NCI-H2171 treated with DMSO at 0.1 percent for 48 hours (cell line): ENCODE results near the gene PFN1.
"Not testable (repeated sequence)": the region's sequence is repeated elsewhere in the genome, so short reads cannot be mapped to it uniquely, and the experiment has no call there.

Source experiments
- DNase-seq: peaks from one replicate; lab custom pipeline; 2025; lab: John Stamatoyannopoulos, UW

Gene PFN1

GRCh38 chr17:4921320-4921719 is 27.0 kb downstream of the PFN1 start:
- DNase-seq: no peak

GRCh38 chr17:4920351-4921048 is 27.8 kb downstream of the PFN1 start:
- no peak for DNase-seq

DNA sequence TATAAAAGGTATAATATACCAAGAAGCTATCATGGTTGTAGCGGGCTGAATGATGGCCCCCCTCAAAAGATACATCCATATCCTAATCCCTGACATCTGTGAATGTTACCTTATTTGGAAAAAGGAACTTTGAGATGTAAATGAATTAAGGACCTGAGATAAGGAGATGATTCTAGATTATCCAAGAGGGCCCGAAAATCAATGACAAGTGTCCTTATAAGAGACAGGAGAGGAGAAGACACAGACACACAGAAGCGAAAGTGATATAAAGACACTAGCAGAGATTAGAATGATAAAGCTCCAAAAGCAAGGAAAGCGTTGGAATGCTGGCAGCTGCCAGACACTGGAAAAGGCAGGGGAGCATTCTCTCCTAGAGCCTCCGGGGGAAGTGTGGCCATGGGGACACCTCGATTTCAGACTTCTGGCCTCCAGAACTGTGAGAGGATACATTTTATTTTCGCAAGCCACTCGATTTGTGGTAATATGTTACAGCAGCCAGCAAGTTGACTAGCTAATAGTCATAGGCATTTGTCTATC is 28.8 kb downstream of the PFN1 start:
- DNase-seq: no peak

GRCh38 chr17:4914551-4914950 is 33.8 kb downstream of the PFN1 start:
- DNase-seq: not testable (repeated sequence)

GRCh38 chr17:4913994-4914393 is 34.3 kb downstream of the PFN1 start:
- no peak for DNase-seq

DNA sequence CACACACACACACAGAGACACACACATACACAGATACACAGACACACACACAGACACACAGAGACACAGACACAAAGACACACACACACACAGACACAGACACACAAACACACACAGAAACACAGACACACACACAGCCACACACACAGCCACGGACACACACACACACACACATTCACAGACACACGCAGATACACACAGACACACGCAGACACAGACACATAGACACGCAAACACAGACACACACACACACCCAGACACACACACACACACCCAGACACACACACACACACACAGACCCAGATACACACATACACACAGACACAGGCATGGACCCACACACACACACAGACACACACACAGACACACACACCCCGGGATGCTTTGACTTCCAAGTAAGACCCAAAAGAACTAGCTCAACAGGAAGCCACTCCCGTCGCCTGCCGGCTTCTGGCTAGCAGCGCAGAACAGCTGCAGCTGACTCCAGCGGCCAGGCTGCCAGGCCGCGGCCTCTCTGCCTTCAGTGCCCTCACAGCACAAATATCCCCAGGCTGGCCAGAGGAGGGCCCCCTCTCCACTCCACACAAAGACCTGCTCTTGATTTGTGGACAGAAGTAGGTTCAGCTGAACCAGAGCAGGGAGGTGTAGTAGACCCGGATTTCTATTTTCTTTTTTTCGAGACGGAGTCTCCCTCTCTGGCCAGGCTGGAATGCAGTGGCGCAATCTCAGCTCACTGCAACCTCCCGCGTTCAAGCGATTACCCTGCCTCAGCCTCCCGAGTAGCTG is 39.4 kb downstream of the PFN1 start:
- peak; percentile 36 for DNase-seq

DNA sequence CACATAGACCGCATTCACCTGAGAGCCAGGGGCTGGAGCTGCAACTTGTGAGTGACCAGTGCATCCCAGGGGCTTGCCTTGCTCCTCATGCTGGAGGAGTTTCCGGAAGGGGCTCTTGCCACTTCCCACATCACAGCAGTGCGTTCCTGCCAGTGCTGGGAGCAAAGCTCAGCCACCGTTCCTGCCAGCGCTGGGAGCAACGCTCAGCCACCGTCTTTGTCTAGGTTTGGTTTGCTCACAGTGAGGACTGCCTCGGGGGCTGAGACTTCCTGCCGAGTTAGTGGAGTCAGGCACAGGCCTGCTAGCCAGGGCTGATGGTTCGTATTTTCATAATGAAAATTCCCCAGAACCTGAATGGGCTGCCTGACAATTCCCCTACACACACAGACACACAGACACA is 40.0 kb downstream of the PFN1 start:
- no peak for DNase-seq

DNA sequence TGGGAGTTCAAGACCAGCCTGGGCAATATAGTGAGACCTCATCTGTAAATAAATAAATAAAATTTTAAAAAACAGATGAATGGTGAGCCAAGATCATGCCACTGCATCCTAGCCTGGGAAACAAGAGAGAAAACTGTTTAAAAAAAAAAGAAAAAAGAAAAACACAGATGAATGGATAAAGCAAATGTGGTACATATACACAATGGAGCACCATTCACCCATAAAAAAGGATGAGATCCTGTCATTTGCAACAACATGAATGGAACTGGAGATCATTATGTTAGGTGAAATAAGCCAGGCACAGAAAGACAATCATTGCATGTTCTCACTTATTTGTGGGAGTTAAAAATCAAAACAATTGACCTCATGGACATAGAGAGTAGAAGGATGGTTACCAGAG is 41.7 kb downstream of the PFN1 start:
- DNase-seq: not testable (repeated sequence)

- DNase-seq: peak; percentile 84
These were observed 45.1 kb downstream of the PFN1 start, which contains the start of gene CHRNE for GRCh38 chr17:4903051-4903818. TSS of gene CHRNE (minus strand) at chr17:4903098. CDS start at chr17:4903063, 35 bp downstream.

DNA sequence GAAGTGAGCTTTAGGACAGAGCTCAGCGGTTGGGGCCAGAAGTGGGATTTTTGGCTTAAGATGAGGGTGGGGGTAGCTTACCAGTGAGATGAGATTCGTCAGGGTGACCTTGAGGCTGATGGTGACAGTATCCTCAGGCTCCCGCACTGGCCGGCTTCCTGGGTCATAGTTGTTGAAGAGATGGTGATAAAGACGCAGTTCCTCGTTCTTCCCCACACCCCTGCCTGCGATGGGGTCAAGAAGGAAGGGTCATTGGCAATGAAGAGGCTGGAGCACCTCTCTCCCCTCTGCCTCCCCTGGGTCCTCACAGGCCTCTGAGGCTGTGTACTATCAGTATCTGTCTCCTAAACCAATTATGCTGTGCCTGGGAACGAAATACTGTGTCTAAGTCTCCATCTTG is 45.8 kb downstream of the PFN1 start:
- DNase-seq: no peak

DNA sequence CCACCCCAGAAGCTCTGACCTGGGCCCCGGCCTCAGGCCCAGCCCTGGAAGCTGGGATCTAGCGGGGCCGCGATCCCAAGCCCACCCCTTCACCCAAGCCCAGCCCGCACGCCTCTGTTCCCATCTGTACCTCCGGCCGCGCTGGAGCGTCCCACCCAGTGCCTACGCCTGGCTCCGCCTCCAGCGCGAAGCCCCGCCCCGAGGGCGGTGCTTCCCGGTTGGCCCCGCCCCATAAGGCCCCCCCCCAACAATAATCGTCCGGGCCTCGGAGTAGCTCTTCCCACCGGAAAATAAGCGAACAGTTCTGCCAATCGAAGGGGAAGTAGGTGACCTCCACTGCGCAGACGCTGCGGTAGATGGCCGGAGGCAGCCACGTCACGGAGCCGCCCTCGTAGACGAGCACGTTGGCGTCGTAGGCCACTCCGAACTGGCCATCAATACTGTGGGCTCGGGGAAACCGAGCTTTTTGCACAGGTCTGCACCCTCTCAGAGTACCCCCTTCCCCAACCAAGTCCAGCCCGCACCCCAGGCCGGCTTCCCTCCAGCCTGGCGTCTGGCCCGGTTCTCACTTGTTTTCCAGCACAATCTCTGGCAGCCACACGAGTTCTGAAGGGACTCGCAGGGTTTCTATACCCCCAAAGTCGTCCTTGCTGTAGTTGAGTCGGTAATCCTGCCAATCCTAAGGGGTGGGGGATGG is 46.5 kb downstream of the PFN1 start:
- no peak for DNase-seq

GRCh38 chr17:4901108-4901647 is 47.2 kb downstream of the PFN1 start:
- no peak for DNase-seq

GRCh38 chr17:4900231-4901107 is 47.9 kb downstream of the PFN1 start:
- DNase-seq: no peak

DNA sequence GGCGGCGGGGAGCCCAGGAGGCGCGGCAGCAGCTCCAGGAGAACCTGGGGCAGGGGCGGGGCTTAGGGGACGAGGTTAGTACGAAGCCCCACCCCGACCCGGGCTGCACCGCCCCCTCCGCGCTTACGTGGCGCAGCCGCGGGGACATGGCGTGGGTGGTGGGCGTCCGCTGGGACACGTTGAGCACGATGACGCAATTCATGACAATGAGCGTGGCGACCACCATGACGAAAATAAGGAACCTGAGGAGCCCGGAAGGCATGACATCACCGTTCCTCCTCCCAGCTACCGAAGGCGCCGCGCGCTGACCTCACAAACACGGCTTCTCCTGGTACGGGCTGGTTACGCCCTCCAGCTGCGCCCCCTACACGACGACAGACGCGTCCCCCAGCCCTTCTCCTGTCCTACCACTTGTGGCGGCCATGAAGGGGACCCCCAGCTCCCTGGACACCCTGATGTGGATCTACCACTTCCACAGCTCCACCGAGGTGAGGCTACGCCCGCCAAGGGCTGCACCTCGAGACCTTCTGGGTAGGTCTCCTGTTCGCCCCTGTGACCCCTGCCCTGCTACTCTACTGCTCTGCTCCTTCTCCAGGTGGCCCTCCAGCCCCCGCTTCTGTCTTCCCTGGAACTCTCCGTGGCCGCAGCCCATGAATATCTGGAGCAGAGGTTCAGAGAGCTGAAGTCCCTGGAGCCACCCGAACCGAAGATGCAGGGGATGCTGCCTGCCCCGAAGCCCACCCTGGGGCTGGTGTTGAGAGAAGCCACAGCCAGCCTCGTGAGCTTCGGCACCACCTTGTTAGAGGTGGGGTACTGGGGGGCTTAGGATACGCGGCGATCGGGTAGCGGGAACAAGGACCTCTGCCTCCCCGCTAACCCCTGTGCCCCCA is 48.7 kb downstream of the PFN1 start, which contains the start of gene C17orf107:
C17orf107 (plus strand) TSS at position 196 of the 890 bp plus-strand sequence; CDS start at position 423, 227 bp downstream.
- DNase-seq: peak; percentile 29

GRCh38 chr17:4898927-4899326 is 49.4 kb downstream of the PFN1 start:
- DNase-seq: no peak

- no peak for DNase-seq
These were observed 50.0 kb downstream of the PFN1 start for GRCh38 chr17:4898351-4898750.

- no peak for DNase-seq
These were observed 50.5 kb downstream of the PFN1 start for GRCh38 chr17:4897785-4898184.

- no peak for DNase-seq
These were observed 51.1 kb downstream of the PFN1 start for GRCh38 chr17:4897198-4897687.
